Fibroblast of lung (primary cell): ENCODE measurements around the gene CERS6. TPM values are rescaled to one million over a fixed set of nuclear protein-coding genes. Genes with fewer than 3 reads are reported as not detected.

Source experiments
- DNase-seq, 2 donors: peaks; one replicate each; pipeline versions ENCODE4 v3.0.0 to v3.0.0-alpha.2; 2010; ENCODE audit warnings: low read depth in 2 of 2
- H2AFZ ChIP-seq: 2 replicates; pipeline ENCODE4 v1.5.1; 2012; ENCODE audit warnings: low read length, control low read depth, inconsistent platforms
- H3K27ac ChIP-seq: 2 replicates; pipeline ENCODE4 v1.5.1; 2011; ENCODE audit warnings: low read length, control low read depth; ENCODE audit not compliant: insufficient read depth
- H3K27me3 ChIP-seq: 2 replicates; pipeline ENCODE4 v1.5.1; 2011; ENCODE audit warnings: mild to moderate bottlenecking, low read length; ENCODE audit not compliant: control insufficient read depth, insufficient read depth
- H3K36me3 ChIP-seq: 2 replicates; pipeline ENCODE4 v1.5.1; 2011; ENCODE audit warnings: low read length; ENCODE audit not compliant: control insufficient read depth, insufficient read depth
- H3K4me1 ChIP-seq: 2 replicates; pipeline ENCODE4 v1.5.1; 2011; ENCODE audit warnings: low read length; ENCODE audit not compliant: control insufficient read depth, insufficient read depth; ENCODE audit errors: extremely low read depth
- H3K4me2 ChIP-seq: 2 replicates; pipeline ENCODE4 v1.5.1; 2011; ENCODE audit warnings: low read length, control low read depth; ENCODE audit not compliant: insufficient read depth; ENCODE audit errors: extremely low read depth
- H3K4me3 ChIP-seq, 4 experiments: fragments of 200-600 bp in 1 of 4; sonication (generic) in 1 of 4; replicated peaks in 1 of 4; 2 replicates each; pipeline ENCODE4 v1.5.1; 2011 to 2016; ENCODE audit warnings: low read length in 4 of 4, low read depth in 3 of 4, mild to moderate bottlenecking in 3 of 4, control low read depth in 2 of 4, inconsistent platforms in 1 of 4, mixed read lengths in 1 of 4; ENCODE audit not compliant: insufficient read depth in 1 of 4; ENCODE audit errors: control extremely low read depth in 1 of 4
- H3K79me2 ChIP-seq: 2 replicates; pipeline ENCODE4 v1.5.1; 2012; ENCODE audit warnings: mild to moderate bottlenecking, low read length, inconsistent platforms; ENCODE audit not compliant: control insufficient read depth, insufficient read depth
- H3K9ac ChIP-seq: 2 replicates; pipeline ENCODE4 v1.5.1; 2011; ENCODE audit warnings: mild to moderate bottlenecking, low read length, control low read depth; ENCODE audit not compliant: insufficient read depth
- H3K9me3 ChIP-seq: 2 replicates; pipeline ENCODE4 v1.5.1; 2012; ENCODE audit warnings: low read depth, low read length; ENCODE audit not compliant: control insufficient read depth, insufficient read depth
- H4K20me1 ChIP-seq: 2 replicates; pipeline ENCODE4 v1.5.1; 2011; ENCODE audit warnings: low read length; ENCODE audit not compliant: control insufficient read depth, insufficient read depth; ENCODE audit errors: extremely low read depth
- EZH2 ChIP-seq: IDR thresholded peaks from 2 replicates; pipeline ENCODE4 v1.5.1; 2012; ENCODE audit warnings: low read length, control low read depth, mild to moderate bottlenecking; ENCODE audit errors: missing control alignments
- polyA plus RNA-seq, 2 donors: library from polyadenylated mRNA; depleted of rRNA in 1 of 2; stranded (reverse) in 1 of 2; unstranded in 1 of 2; fragments of >200 nt; gene quantifications; 2 replicates each; pipeline ENCODE4 v1.2.1, GENCODE V29; 2011 to 2012; ENCODE audit warnings: missing spikeins in 1 of 2
- total RNA-seq: library from RNA; depleted of rRNA; stranded (reverse); fragments of >200 nt; gene quantifications from 2 replicates; pipeline ENCODE4 v1.2.1, GENCODE V29; 2014
- TF ChIP-seq, protein P1 (sequence below), 2 donors: IDR thresholded peaks in 1 of 2; conservative IDR thresholded peaks in 1 of 2; 1 replicate in 1 of 2; 2 replicates in 1 of 2; pipeline ENCODE4 v1.5.1; 2011 to 2012; ENCODE audit warnings: low read length in 2 of 2, control low read depth in 1 of 2, inconsistent platforms in 1 of 2, low read depth in 1 of 2, mild to moderate bottlenecking in 1 of 2

Gene CERS6
- total and polyA plus RNA-seq, 2 donors (not counting 1 experiment from before 2014, with no cell fraction given) = 7.2 to 16.5 TPM

DNA sequence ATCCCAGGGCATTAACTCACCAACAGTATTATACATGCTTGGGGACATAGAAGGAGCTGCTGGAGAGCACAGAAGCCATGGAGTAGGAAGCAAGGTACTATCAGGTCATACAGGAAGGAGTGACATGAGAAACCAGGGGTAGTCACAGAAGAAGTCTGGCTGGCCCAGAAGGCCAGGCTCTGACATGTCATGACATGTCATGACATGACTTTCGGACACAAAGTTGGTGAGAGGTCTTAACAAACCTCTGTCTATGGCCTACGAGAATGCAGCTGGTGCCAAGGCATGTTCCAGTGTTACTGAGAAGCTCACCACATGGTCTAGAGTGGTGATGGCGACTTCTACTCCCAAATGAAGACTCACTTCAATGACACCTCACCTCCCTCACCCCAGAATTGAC, 3.3 kb upstream of the CERS6 start:
- DNase-seq = no peak
- H3K36me3 ChIP-seq = no peaks in the 10 kb centered on the region

DNA sequence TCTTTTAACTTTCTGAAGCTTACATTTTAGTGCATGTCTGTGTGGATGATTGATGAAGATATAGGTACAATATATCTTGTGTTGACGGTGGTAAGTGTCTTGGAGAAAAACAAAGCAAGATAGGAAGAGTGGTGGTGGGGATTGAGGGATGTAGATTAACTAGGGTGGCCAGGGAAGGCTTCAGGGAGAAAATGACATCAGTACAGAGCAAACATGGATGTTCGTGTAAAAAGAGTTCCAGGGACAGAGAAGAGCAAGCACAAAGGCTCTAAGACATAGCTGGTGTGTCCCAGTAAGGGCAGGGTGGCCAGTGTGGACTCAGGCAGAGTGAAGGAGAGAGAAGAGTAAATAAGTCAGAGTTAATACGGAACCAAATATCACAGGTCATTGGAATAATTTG, 2.7 kb upstream of the CERS6 start:
- H3K4me1 ChIP-seq = no peaks in the 10 kb centered on the region
- no peak overlapping the region for H2AFZ ChIP-seq
- H3K27me3 ChIP-seq = no peaks in the 10 kb centered on the region
- H3K36me3 ChIP-seq = no peaks in the 10 kb centered on the region
- no peaks in the 10 kb centered on the region for H3K79me2 ChIP-seq
- no peak overlapping the region for H3K4me3 ChIP-seq
- no peak overlapping the region for H3K4me2 ChIP-seq
- H3K27ac ChIP-seq = no peak overlapping the region
- H3K9me3 ChIP-seq = no peaks in the 10 kb centered on the region
- no peaks in the 10 kb centered on the region for H4K20me1 ChIP-seq
- no peak overlapping the region for H3K9ac ChIP-seq
- no peak for DNase-seq
- TF ChIP-seq, protein P1, sequence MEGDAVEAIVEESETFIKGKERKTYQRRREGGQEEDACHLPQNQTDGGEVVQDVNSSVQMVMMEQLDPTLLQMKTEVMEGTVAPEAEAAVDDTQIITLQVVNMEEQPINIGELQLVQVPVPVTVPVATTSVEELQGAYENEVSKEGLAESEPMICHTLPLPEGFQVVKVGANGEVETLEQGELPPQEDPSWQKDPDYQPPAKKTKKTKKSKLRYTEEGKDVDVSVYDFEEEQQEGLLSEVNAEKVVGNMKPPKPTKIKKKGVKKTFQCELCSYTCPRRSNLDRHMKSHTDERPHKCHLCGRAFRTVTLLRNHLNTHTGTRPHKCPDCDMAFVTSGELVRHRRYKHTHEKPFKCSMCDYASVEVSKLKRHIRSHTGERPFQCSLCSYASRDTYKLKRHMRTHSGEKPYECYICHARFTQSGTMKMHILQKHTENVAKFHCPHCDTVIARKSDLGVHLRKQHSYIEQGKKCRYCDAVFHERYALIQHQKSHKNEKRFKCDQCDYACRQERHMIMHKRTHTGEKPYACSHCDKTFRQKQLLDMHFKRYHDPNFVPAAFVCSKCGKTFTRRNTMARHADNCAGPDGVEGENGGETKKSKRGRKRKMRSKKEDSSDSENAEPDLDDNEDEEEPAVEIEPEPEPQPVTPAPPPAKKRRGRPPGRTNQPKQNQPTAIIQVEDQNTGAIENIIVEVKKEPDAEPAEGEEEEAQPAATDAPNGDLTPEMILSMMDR (conservative IDR thresholded peaks at IDR 0.05 in 1 of 2, IDR thresholded peaks at IDR 0.05 in 1 of 2; ENCODE audit: low read depth in 1 of 2, low read length in 2 of 2) = no peak
- TF ChIP-seq EZH2 = no peak

More for the DNA sequence above, 3.3 kb upstream of the CERS6 start:
- Histone ChIP-seq H3K4me3 (no peak overlapping the region), H3K4me2 (no peak overlapping the region), H4K20me1 (no peaks in the 10 kb centered on the region), H3K27me3 (no peaks in the 10 kb centered on the region), H3K9me3 (no peaks in the 10 kb centered on the region), H3K9ac (no peak overlapping the region), H3K4me1 (no peaks in the 10 kb centered on the region), H2AFZ (no peak overlapping the region), H3K79me2 (no peaks in the 10 kb centered on the region), H3K27ac (no peak overlapping the region)
- TF ChIP-seq EZH2 = no peak
- TF ChIP-seq, protein P1 (conservative IDR thresholded peaks at IDR 0.05 in 1 of 2, IDR thresholded peaks at IDR 0.05 in 1 of 2; ENCODE audit: low read depth in 1 of 2, low read length in 2 of 2) = no peak

DNA sequence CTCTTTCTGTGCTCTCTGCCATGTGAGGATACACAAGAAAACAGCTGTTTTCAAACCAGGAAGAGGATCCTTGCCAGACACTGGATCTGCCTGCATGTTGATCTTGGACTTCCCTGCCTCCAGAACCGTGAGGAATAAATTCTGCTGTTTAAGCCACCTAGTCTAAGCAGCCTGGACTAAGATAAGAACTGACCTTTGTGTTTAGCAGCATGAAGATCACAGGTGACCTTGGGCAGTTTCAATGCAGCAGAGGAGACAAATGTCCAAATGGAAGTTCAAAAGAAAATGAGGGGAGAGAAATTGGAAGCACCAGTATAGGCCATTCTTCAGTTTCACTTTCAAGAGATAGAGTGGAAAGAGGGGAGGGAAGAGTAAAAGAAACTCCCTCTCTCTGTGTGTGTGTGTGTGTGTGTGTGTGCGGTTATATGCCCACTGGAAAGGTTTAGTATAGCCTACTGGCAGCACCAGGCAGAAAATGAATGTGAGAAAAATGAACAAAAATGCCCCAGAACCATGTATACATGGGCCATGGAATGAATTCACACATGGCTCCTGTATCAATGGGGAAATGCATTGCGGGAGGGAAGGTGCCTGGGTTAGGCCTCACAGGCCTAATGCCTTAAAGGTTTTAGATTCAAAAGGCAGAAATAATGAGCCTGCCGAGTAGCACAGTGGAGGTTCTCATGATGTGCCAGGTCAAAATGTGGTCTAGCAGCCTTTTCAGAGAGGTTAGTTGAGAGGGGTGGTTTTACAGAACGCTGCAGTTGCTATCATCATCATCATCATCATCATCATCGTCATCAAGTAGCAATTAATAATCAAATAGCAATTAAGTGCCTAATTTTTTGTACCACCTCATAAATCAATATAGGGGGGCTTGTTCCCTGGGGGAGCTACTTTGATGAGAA, 1.1 kb upstream of the CERS6 start:
- H3K79me2 ChIP-seq = no peaks in the 10 kb centered on the region
- peak overlapping the region in 3 of 4 experiments; percentile 67 to 88 (median 68) for H3K4me3 ChIP-seq
- no peak overlapping the region for H3K27ac ChIP-seq
- H2AFZ ChIP-seq = peak overlapping the region; percentile 89
- H3K4me1 ChIP-seq = no peaks in the 10 kb centered on the region
- TF ChIP-seq, protein P1 (conservative IDR thresholded peaks at IDR 0.05 in 1 of 2, IDR thresholded peaks at IDR 0.05 in 1 of 2; ENCODE audit: low read depth in 1 of 2, low read length in 2 of 2) = no peak
- TF ChIP-seq EZH2 = no peak
- H3K9me3 ChIP-seq = no peaks in the 10 kb centered on the region
- peak overlapping the region; percentile 84 for H3K4me2 ChIP-seq
- no peaks in the 10 kb centered on the region for H3K36me3 ChIP-seq
- H3K27me3 ChIP-seq = no peaks in the 10 kb centered on the region
- DNase-seq = no peak
- H4K20me1 ChIP-seq = no peaks in the 10 kb centered on the region
- H3K9ac ChIP-seq = no peak overlapping the region
